Prostate gland (tissue), 2 donors: ENCODE data around the gene PTEN. TPM values are rescaled to one million over a fixed set of nuclear protein-coding genes. Genes with fewer than 3 reads are reported as not detected.

Experiments
- DNase-seq: peaks from one replicate; pipeline ENCODE4 v3.0.0-alpha.2; 2019; ENCODE audit warnings: low spot score
- H3K27ac ChIP-seq, 2 donors: fragments of 200-600 bp; sonication (generic); 2 replicates each; pipeline ENCODE4 v1.5.1; 2017 to 2019
- H3K27me3 ChIP-seq: fragments of 200-600 bp; sonication (generic); replicated peaks from 2 replicates; pipeline ENCODE4 v1.5.1; 2019; ENCODE audit not compliant: insufficient read depth
- H3K36me3 ChIP-seq, 2 donors: fragments of 200-600 bp; sonication (generic); 1 replicate in 1 of 2; 2 replicates in 1 of 2; pipeline versions ENCODE4 v1.5.1 to v1.8.1; 2017 to 2019
- H3K4me1 ChIP-seq: fragments of 200-600 bp; sonication (generic); replicated peaks from 2 replicates; pipeline ENCODE4 v1.5.1; 2019
- H3K4me3 ChIP-seq, 2 donors: fragments of 200-600 bp; sonication (generic); 2 replicates each; pipeline ENCODE4 v1.5.1; 2017 to 2019
- H3K9me3 ChIP-seq: fragments of 200-600 bp; sonication (generic); 2 replicates; pipeline ENCODE4 v1.5.1; 2017
- CTCF ChIP-seq, 4 experiments: fragments of 200-600 bp in 2 of 4; fragments of 450-650 bp in 2 of 4; sonication (generic) in 2 of 4; IDR thresholded peaks; 1 replicate in 3 of 4; 2 replicates in 1 of 4; pipeline ENCODE4 v1.5.1; 2016 to 2019; ENCODE audit warnings: antibody characterized with exemption in 4 of 4, mild to moderate bottlenecking in 2 of 4, moderate library complexity in 2 of 4
- POLR2A ChIP-seq: fragments of 450-650 bp; IDR thresholded peaks from one replicate; pipeline ENCODE4 v1.6.1; 2016; ENCODE audit warnings: antibody characterized with exemption, mild to moderate bottlenecking
- POLR2AphosphoS5 ChIP-seq: sonication (generic); formaldehyde crosslinking; IDR thresholded peaks from one replicate; pipeline ENCODE4 v1.6.1; 2017; ENCODE audit warnings: antibody characterized with exemption
- WGBS: methylation state at CpG from one replicate; pipeline ENCODE4 v1.1.5; 2018; 5-methylcytosine and 5-hydroxymethylcytosine counted together
- intact Hi-C: fragments of 100-400 bp; cut with DNase I; formaldehyde crosslinking; loops from one replicate; pipeline ENCODE4 v1.14.2; 2022
- total RNA-seq, 2 donors: library from RNA; depleted of rRNA; stranded (reverse); fragments of >200 nt; gene quantifications; one replicate each; pipeline ENCODE4 v1.1.0, GENCODE V29; 2016

Gene PTEN
- 10 to 100 TPM; 85.8 to 90.2 TPM for total RNA-seq

GRCh38 chr10:87863053-87863943 lies at the start of gene PTEN, which contains the start of gene KLLN:
TSS of gene PTEN (plus strand) at chr10:87863625. CDS start at chr10:87864470, 845 bp downstream.
TSS of gene KLLN (minus strand) at chr10:87863533. CDS start at chr10:87862487, 1,046 bp downstream.
- intact Hi-C loops, result loop anchor here (5.0 to 10.0 kb wide), 2 partner anchors 272 to 384 kb away; no protein-coding TSS in a partner anchor
- whole genome bisulfite sequencing, result under 1% methylated on average over 85 of the region's 89 CpGs
- no peaks in the 10 kb centered on the region for H3K36me3 ChIP-seq
- TF ChIP-seq POLR2AphosphoS5 (peak; percentile 69), CTCF (IDR thresholded peaks at IDR 0.05) (peak in 1 of 4 experiments; percentile 8), POLR2A (peak; percentile 82)
- DNase-seq, result peak; percentile 88
- no peaks in the 10 kb centered on the region for H3K27me3 ChIP-seq
- peak within 1 kb of the TSS; percentile 89 to 97 for H3K27ac ChIP-seq
- H3K4me1 ChIP-seq, result no peaks in the 10 kb centered on the region
- H3K9me3 ChIP-seq, result no peaks in the 10 kb centered on the region
- H3K4me3 ChIP-seq, result peak within 1 kb of the TSS; percentile 64 to 95

GRCh38 chr10:87816163-87816897 lies 47.1 kb upstream of the PTEN start:
- WGBS, result 65% methylated on average over 9 of the region's 9 CpGs
- intact Hi-C loops, result no loop called here

GRCh38 chr10:87816898-87817608 lies 46.4 kb upstream of the PTEN start:
- Histone ChIP-seq H3K27me3 (no peaks in the 10 kb centered on the region), H3K9me3 (no peaks in the 10 kb centered on the region), H3K4me3 (peak overlapping the region; percentile 57 to 77), H3K36me3 (no peaks in the 10 kb centered on the region), H3K4me1 (no peaks in the 10 kb centered on the region), H3K27ac (peak overlapping the region; percentile 84 to 89)
- DNase-seq, result no peak
- TF ChIP-seq POLR2AphosphoS5, result no peak
- 20% methylated on average over 10 of the region's 10 CpGs for WGBS
- intact Hi-C loops, result no loop called here

More at GRCh38 chr10:87816163-87816897, 47.1 kb upstream of the PTEN start:
- H3K4me1 ChIP-seq, result no peaks in the 10 kb centered on the region
- H3K9me3 ChIP-seq, result no peaks in the 10 kb centered on the region
- no peak for DNase-seq
- peak overlapping the region in 1 of 2 donors; percentile 57 for H3K4me3 ChIP-seq
- no peaks in the 10 kb centered on the region for H3K27me3 ChIP-seq
- TF ChIP-seq CTCF (IDR thresholded peaks at IDR 0.05), result no peak
- TF ChIP-seq POLR2A, result no peak
- TF ChIP-seq POLR2AphosphoS5, result no peak
- no peak overlapping the region for H3K27ac ChIP-seq
- no peaks in the 10 kb centered on the region for H3K36me3 ChIP-seq

- Histone ChIP-seq H3K4me1 (no peaks in the 10 kb centered on the region), H3K9me3 (no peaks in the 10 kb centered on the region), H3K27ac (peak within 1 kb of the TSS; percentile 84 to 89), H3K36me3 (no peaks in the 10 kb centered on the region), H3K27me3 (no peaks in the 10 kb centered on the region), H3K4me3 (peak within 1 kb of the TSS; percentile 57 to 77)
- peak; percentile 76 for DNase-seq
- WGBS, result under 1% methylated on average over 55 of the region's 60 CpGs
- intact Hi-C loops, result no loop called here
- peak; percentile 82 for TF ChIP-seq POLR2AphosphoS5
- TF ChIP-seq CTCF (IDR thresholded peaks at IDR 0.05), result peak in 2 of 4 experiments; percentile 2 to 41
- peak; percentile 62 for TF ChIP-seq POLR2A
Observed at GRCh38 chr10:87817609-87818504, 45.6 kb upstream of the PTEN start, which contains the start of gene ATAD1. TSS of gene ATAD1 (minus strand) at chr10:87818226. CDS start at chr10:87814599, 3,627 bp downstream.
